SK-N-SH (cell line): ENCODE measurements around the gene NMBR. TPM values are rescaled to one million over a fixed set of nuclear protein-coding genes. Genes with fewer than 3 reads are reported as not detected.

ENCODE experiments used
- CTCF ChIA-PET: fragments of 300-600, 350-600 bp; formaldehyde crosslinking; extraction: SDS; loops from one replicate; lab custom pipeline; 2021; lab: Yijun Ruan, JAX
- POLR2A ChIA-PET: fragments of 350-600 bp; sonication (Branson Sonifier 250); formaldehyde crosslinking; extraction: SDS; loops from one replicate; lab custom pipeline; 2020; ENCODE audit warnings: antibody characterized with exemption, inconsistent platforms; lab: Yijun Ruan, JAX
- DNase-seq: peaks from one replicate; pipeline ENCODE4 v3.0.0; 2012
- H2AFZ ChIP-seq: fragments of 200-600 bp; sonication (generic); 2 replicates; pipeline ENCODE4 v1.8.1; 2016; ENCODE audit warnings: antibody characterized with exemption, mild to moderate bottlenecking, low read depth
- H3F3A ChIP-seq: fragments of 200-600 bp; sonication (generic); replicated peaks from 2 replicates; pipeline ENCODE3; 2016; ENCODE audit warnings: antibody characterized with exemption, mild to moderate bottlenecking; ENCODE audit not compliant: insufficient read depth
- H3K27ac ChIP-seq, 2 experiments: fragments of 200-500 bp in 1 of 2; fragments of 200-600 bp in 1 of 2; sonication (Bioruptor generic) in 1 of 2; sonication (generic), shearing (Covaris generic) in 1 of 2; 2 replicates each; pipeline versions ENCODE4 v1.5.1 to v1.6.1; 2014 to 2016; ENCODE audit warnings: low read depth in 2 of 2, inconsistent platforms in 1 of 2, low read length in 1 of 2, mild to moderate bottlenecking in 1 of 2, mixed read lengths in 1 of 2
- H3K27me3 ChIP-seq: fragments of 200-600 bp; sonication (generic), shearing (Covaris generic); 2 replicates; pipeline ENCODE4 v1.6.1; 2016; ENCODE audit warnings: mixed run types; ENCODE audit not compliant: insufficient read depth
- H3K36me3 ChIP-seq, 2 experiments: fragments of 200-500 bp in 1 of 2; fragments of 200-600 bp in 1 of 2; sonication (Bioruptor generic) in 1 of 2; sonication (generic) in 1 of 2; replicated peaks in 1 of 2; 2 replicates each; pipeline versions ENCODE3 to v1.5.1; 2014 to 2016; ENCODE audit warnings: low read length in 1 of 2, mild to moderate bottlenecking in 1 of 2; ENCODE audit not compliant: insufficient read depth in 2 of 2, control insufficient read depth in 1 of 2
- H3K4me1 ChIP-seq, 2 experiments: fragments of 200-500 bp in 1 of 2; fragments of 200-600 bp in 1 of 2; sonication (Bioruptor generic) in 1 of 2; sonication (generic), shearing (Covaris generic) in 1 of 2; 2 replicates each; pipeline versions ENCODE4 v1.5.1 to v1.6.1; 2014 to 2016; ENCODE audit warnings: low read depth in 1 of 2, low read length in 1 of 2, mixed run types in 1 of 2; ENCODE audit not compliant: insufficient read depth in 2 of 2, control insufficient read depth in 1 of 2
- H3K4me2 ChIP-seq: fragments of 200-600 bp; sonication (generic), shearing (Covaris generic); 2 replicates; pipeline ENCODE4 v1.6.1; 2017; ENCODE audit warnings: mixed run types
- H3K4me3 ChIP-seq, 2 experiments: fragments of 200-500 bp in 1 of 2; fragments of 200-600 bp in 1 of 2; sonication (Bioruptor generic) in 1 of 2; sonication (generic), shearing (Covaris generic) in 1 of 2; 2 replicates each; pipeline versions ENCODE4 v1.5.1 to v1.8.1; 2014 to 2016; ENCODE audit warnings: low read depth in 2 of 2, inconsistent platforms in 1 of 2, low read length in 1 of 2, mild to moderate bottlenecking in 1 of 2, mixed read lengths in 1 of 2, moderate library complexity in 1 of 2
- H3K79me2 ChIP-seq: fragments of 200-600 bp; sonication (generic); 2 replicates; pipeline ENCODE4 v1.8.1; 2017; ENCODE audit warnings: mild to moderate bottlenecking; ENCODE audit not compliant: insufficient read depth
- H3K9ac ChIP-seq: fragments of 200-600 bp; sonication (generic); 2 replicates; pipeline ENCODE4 v1.6.1; 2017; ENCODE audit warnings: mixed run types
- H3K9me2 ChIP-seq: fragments of 200-600 bp; sonication (generic); 2 replicates; pipeline ENCODE4 v1.6.1; 2017; ENCODE audit warnings: mixed run types
- H3K9me3 ChIP-seq: fragments of 200-600 bp; sonication (generic); 2 replicates; pipeline ENCODE4 v1.6.1; 2017; ENCODE audit warnings: mixed run types, mild to moderate bottlenecking, moderate library complexity
- H4K20me1 ChIP-seq: fragments of 200-600 bp; sonication (generic); 2 replicates; pipeline ENCODE4 v1.6.1; 2017; ENCODE audit warnings: mild to moderate bottlenecking, mixed run types; ENCODE audit not compliant: insufficient read depth
- EZH2phosphoT487 ChIP-seq: fragments of 200-600 bp; sonication (generic); IDR thresholded peaks from 2 replicates; pipeline ENCODE4 v1.6.1; 2017; ENCODE audit warnings: low read depth, mixed run types, mild to moderate bottlenecking, antibody characterized with exemption, moderate library complexity, borderline replicate concordance
- FOXJ3 ChIP-seq: sonication (generic); formaldehyde crosslinking; IDR thresholded peaks from 2 replicates; pipeline ENCODE4 v1.5.1; 2020; ENCODE audit warnings: mild to moderate bottlenecking, missing genetic modification reagents
- FOXM1 ChIP-seq: IDR thresholded peaks from 2 replicates; pipeline ENCODE4 v1.4.0; 2012; ENCODE audit warnings: low read depth, mild to moderate bottlenecking
- GATA2 ChIP-seq: sonication (generic); formaldehyde crosslinking; IDR thresholded peaks from 2 replicates; pipeline ENCODE4 v1.5.0; 2020; ENCODE audit warnings: mild to moderate bottlenecking, missing genetic modification reagents
- NRF1 ChIP-seq: IDR thresholded peaks from 2 replicates; pipeline ENCODE4 v1.6.1; 2012; ENCODE audit warnings: low read depth, mild to moderate bottlenecking, low read length
- POLR2AphosphoS5 ChIP-seq: IDR thresholded peaks from 2 replicates; pipeline ENCODE4 v1.6.1; 2012; ENCODE audit warnings: low read depth, low read length
- RCOR1 ChIP-seq: fragments of 150-350 bp; IDR thresholded peaks from 2 replicates; pipeline ENCODE4 v1.6.1; 2017; ENCODE audit warnings: antibody characterized with exemption, low read length
- RXRA ChIP-seq: IDR thresholded peaks from 2 replicates; pipeline ENCODE4 v1.4.0; 2012; ENCODE audit warnings: low read depth, mild to moderate bottlenecking, borderline replicate concordance
- SIN3A ChIP-seq: IDR thresholded peaks from 2 replicates; pipeline ENCODE4 v1.6.1; 2012; ENCODE audit warnings: low read depth, mild to moderate bottlenecking, low read length, moderate library complexity, borderline replicate concordance
- SMC3 ChIP-seq: IDR thresholded peaks from 2 replicates; pipeline ENCODE4 v1.6.1; 2012; ENCODE audit warnings: low read depth, low read length, improper control_type of control experiment
- TCF12 ChIP-seq: IDR thresholded peaks from 2 replicates; pipeline ENCODE4 v1.4.0; 2012
- TEAD4 ChIP-seq: IDR thresholded peaks from 2 replicates; pipeline ENCODE4 v1.4.0; 2012; ENCODE audit warnings: mild to moderate bottlenecking, borderline replicate concordance; ENCODE audit not compliant: insufficient read depth
- YY1 ChIP-seq: IDR thresholded peaks from 2 replicates; pipeline ENCODE4 v1.4.0; 2012; ENCODE audit warnings: low read depth, mild to moderate bottlenecking
- WGBS: methylation state at CpG from one replicate; pipeline ENCODE4 v1.1.6; 2017; ENCODE audit warnings: low lambda C conversion rate; 5-methylcytosine and 5-hydroxymethylcytosine counted together
- polyA plus RNA-seq, 3 experiments: library from polyadenylated mRNA; depleted of rRNA; stranded (reverse); fragments of >200 nt; gene quantifications; 2 replicates each; pipeline ENCODE4 v1.2.3, GENCODE V29; 2012
- TF ChIP-seq, protein P1 (sequence below): fragments of 200-600 bp; sonication (generic); IDR thresholded peaks from 2 replicates; pipeline ENCODE4 v1.6.1; 2017; ENCODE audit warnings: antibody characterized with exemption, mild to moderate bottlenecking, moderate library complexity
- TF ChIP-seq, protein P2 (sequence below): fragments of 150-350 bp; IDR thresholded peaks from 2 replicates; pipeline ENCODE4 v1.6.1; 2017; ENCODE audit warnings: antibody characterized with exemption, low read length, low read depth, borderline replicate concordance
- TF ChIP-seq, protein P3 (sequence below): fragments of 150-350 bp; IDR thresholded peaks from 2 replicates; pipeline ENCODE4 v1.6.1; 2016; ENCODE audit warnings: mild to moderate bottlenecking, low read depth, low read length
- TF ChIP-seq, protein P4 (sequence below): IDR thresholded peaks from 2 replicates; pipeline ENCODE4 v1.6.1; 2012; ENCODE audit warnings: mild to moderate bottlenecking, low read depth, low read length, moderate library complexity
- TF ChIP-seq, protein P5 (sequence below): IDR thresholded peaks from 2 replicates; pipeline ENCODE4 v1.4.0; 2012; ENCODE audit warnings: low read depth

NMBR gene
- polyA plus RNA-seq, 1 of the 3 experiments (the other 2 are of a cell fraction) = not detected

DNA sequence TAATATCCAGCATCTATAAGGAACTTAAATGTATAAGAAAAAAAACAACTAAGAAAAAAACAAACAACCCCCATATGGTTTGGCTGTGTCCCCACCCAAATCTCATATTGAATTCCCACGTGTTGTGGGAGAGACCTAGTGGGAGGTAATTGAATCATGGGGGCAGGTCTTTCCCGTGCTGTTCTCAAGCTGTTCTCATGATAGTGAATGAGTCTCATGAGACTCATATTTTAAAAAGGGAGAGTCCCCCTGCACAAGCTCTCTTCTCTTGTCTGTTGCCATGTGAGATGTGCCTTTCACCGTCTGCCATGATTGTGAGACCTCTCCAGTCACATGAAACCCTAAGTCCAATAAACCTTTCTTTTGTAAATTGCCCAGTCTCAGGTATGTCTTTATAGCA lies 119.8 kb downstream of the NMBR start:
- H3K27ac ChIP-seq = peak overlapping the region in 1 of 2 experiments; percentile 65; a peak in 1 of 4 replicates
- TF ChIP-seq SMC3 (no peak), EZH2phosphoT487 (no peak), SIN3A (no peak)
- TF ChIP-seq, protein P1, sequence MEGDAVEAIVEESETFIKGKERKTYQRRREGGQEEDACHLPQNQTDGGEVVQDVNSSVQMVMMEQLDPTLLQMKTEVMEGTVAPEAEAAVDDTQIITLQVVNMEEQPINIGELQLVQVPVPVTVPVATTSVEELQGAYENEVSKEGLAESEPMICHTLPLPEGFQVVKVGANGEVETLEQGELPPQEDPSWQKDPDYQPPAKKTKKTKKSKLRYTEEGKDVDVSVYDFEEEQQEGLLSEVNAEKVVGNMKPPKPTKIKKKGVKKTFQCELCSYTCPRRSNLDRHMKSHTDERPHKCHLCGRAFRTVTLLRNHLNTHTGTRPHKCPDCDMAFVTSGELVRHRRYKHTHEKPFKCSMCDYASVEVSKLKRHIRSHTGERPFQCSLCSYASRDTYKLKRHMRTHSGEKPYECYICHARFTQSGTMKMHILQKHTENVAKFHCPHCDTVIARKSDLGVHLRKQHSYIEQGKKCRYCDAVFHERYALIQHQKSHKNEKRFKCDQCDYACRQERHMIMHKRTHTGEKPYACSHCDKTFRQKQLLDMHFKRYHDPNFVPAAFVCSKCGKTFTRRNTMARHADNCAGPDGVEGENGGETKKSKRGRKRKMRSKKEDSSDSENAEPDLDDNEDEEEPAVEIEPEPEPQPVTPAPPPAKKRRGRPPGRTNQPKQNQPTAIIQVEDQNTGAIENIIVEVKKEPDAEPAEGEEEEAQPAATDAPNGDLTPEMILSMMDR = no peak
- TF ChIP-seq, protein P2, sequence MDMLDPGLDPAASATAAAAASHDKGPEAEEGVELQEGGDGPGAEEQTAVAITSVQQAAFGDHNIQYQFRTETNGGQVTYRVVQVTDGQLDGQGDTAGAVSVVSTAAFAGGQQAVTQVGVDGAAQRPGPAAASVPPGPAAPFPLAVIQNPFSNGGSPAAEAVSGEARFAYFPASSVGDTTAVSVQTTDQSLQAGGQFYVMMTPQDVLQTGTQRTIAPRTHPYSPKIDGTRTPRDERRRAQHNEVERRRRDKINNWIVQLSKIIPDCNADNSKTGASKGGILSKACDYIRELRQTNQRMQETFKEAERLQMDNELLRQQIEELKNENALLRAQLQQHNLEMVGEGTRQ = no peak
- TF ChIP-seq, all 33 proteins: peak for 0
- Histone ChIP-seq H3K9ac (no peak overlapping the region), H3K27me3 (no peaks in the 10 kb centered on the region), H3K4me3 (no peak overlapping the region), H3K4me1 (peaks cover 0 to 7% of the 10 kb centered on the region in 2 experiments; a peak in 2 of 4 replicates), H3F3A (peaks cover 27% of the 10 kb centered on the region), H2AFZ (no peak overlapping the region), H4K20me1 (no peaks in the 10 kb centered on the region), H3K79me2 (peaks cover 80% of the 10 kb centered on the region), H3K9me2 (no peaks in the 10 kb centered on the region), H3K4me2 (0 out of 2 replicates have a peak overlapping the region, but pooled peaks have one; percentile 76), H3K36me3 (peaks cover 0 to 12% of the 10 kb centered on the region in 2 experiments), H3K9me3 (no peaks in the 10 kb centered on the region)
- ChIA-PET POLR2A (no interaction called here), CTCF (interaction anchor here (0.6 to 1.5 kb wide), 2 partner anchors 38 to 1636 kb away, joined by 3 to 4 read pairs; no protein-coding TSS in a partner anchor)
- DNase-seq = no peak
- 27% methylated on average over 3 of the region's 3 CpGs for WGBS

DNA sequence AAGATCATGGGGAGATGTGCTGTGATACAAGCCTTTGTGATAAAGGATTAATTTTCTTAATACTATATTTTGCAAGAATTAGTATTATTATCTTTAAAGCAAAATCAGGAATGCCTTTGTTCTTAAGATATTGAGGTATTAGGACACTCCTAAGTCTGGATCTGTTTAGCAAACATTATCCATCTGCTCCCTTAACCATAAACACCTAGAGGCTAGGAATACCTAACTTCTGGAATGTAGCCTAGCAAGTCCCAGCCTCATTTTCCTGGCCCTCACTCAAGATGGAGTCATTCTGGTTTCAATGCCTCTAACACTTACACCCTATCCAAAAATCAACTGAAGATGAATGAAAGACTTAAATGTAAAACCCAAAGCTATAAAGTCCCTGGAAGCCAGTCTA lies 120.5 kb downstream of the NMBR start:
- Histone ChIP-seq H2AFZ (peak overlapping the region; percentile 71; the same call in 1 of the 2 replicates), H3K4me2 (peak overlapping the region; percentile 76), H3K27ac (peak overlapping the region in 1 of 2 experiments; percentile 65; a peak in 2 of 4 replicates), H3K27me3 (no peaks in the 10 kb centered on the region), H3K36me3 (peaks cover 0 to 12% of the 10 kb centered on the region in 2 experiments), H4K20me1 (no peaks in the 10 kb centered on the region), H3K9me3 (no peaks in the 10 kb centered on the region), H3K79me2 (peaks cover 86% of the 10 kb centered on the region), H3K9ac (peak overlapping the region; percentile 65; the same call in 1 of the 2 replicates), H3K9me2 (no peaks in the 10 kb centered on the region), H3F3A (peaks cover 25% of the 10 kb centered on the region), H3K4me3 (peak overlapping the region in 1 of 2 experiments; percentile 51; a peak in 2 of 4 replicates), H3K4me1 (peaks cover 0 to 7% of the 10 kb centered on the region in 2 experiments; a peak in 2 of 4 replicates)
- DNase-seq = no peak
- ChIA-PET CTCF (interaction anchor here (1.5 kb wide), 1 partner anchor 38 kb away, joined by 3 read pairs; no protein-coding TSS in a partner anchor), POLR2A (no interaction called here)
- no peak for TF ChIP-seq FOXJ3
- TF ChIP-seq TEAD4 = no peak
- TF ChIP-seq NRF1 = no peak
- no peak for TF ChIP-seq RXRA
- no peak for TF ChIP-seq GATA2 (CRISPR knock-in tag)
- TF ChIP-seq POLR2AphosphoS5 = no peak
- TF ChIP-seq TCF12 = no peak
- TF ChIP-seq FOXM1 = no peak
- no peak for TF ChIP-seq RCOR1
- TF ChIP-seq SIN3A = no peak
- TF ChIP-seq, protein P3, sequence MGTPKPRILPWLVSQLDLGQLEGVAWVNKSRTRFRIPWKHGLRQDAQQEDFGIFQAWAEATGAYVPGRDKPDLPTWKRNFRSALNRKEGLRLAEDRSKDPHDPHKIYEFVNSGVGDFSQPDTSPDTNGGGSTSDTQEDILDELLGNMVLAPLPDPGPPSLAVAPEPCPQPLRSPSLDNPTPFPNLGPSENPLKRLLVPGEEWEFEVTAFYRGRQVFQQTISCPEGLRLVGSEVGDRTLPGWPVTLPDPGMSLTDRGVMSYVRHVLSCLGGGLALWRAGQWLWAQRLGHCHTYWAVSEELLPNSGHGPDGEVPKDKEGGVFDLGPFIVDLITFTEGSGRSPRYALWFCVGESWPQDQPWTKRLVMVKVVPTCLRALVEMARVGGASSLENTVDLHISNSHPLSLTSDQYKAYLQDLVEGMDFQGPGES = no peak
- no peak for TF ChIP-seq YY1
- TF ChIP-seq, protein P4, sequence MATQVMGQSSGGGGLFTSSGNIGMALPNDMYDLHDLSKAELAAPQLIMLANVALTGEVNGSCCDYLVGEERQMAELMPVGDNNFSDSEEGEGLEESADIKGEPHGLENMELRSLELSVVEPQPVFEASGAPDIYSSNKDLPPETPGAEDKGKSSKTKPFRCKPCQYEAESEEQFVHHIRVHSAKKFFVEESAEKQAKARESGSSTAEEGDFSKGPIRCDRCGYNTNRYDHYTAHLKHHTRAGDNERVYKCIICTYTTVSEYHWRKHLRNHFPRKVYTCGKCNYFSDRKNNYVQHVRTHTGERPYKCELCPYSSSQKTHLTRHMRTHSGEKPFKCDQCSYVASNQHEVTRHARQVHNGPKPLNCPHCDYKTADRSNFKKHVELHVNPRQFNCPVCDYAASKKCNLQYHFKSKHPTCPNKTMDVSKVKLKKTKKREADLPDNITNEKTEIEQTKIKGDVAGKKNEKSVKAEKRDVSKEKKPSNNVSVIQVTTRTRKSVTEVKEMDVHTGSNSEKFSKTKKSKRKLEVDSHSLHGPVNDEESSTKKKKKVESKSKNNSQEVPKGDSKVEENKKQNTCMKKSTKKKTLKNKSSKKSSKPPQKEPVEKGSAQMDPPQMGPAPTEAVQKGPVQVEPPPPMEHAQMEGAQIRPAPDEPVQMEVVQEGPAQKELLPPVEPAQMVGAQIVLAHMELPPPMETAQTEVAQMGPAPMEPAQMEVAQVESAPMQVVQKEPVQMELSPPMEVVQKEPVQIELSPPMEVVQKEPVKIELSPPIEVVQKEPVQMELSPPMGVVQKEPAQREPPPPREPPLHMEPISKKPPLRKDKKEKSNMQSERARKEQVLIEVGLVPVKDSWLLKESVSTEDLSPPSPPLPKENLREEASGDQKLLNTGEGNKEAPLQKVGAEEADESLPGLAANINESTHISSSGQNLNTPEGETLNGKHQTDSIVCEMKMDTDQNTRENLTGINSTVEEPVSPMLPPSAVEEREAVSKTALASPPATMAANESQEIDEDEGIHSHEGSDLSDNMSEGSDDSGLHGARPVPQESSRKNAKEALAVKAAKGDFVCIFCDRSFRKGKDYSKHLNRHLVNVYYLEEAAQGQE = no peak
- TF ChIP-seq, protein P5, sequence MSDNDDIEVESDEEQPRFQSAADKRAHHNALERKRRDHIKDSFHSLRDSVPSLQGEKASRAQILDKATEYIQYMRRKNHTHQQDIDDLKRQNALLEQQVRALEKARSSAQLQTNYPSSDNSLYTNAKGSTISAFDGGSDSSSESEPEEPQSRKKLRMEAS = no peak
